ENCODE data around the gene JTB.

The JTB gene

GRCh38 chr1:153946622-153947241 is 30.7 kb downstream of the JTB start, which contains the start of gene DENND4B:
DENND4B (minus strand) TSS chr1:153946718; CDS start chr1:153944374, 2,344 bp downstream.
- Histone ChIP-seq H3K4ac (ENCODE audit: low read depth, low read length) (peak within 1 kb of the TSS; percentile 25), H4K91ac (ENCODE audit: low read depth, low read length) (peak within 1 kb of the TSS; percentile 89), H4K8ac (ENCODE audit: low read depth, low read length) (peak within 1 kb of the TSS; percentile 83), H2AK5ac (ENCODE audit: low read length) (peak within 1 kb of the TSS; percentile 8), H3K9ac (ENCODE audit: low read length) (peak within 1 kb of the TSS; percentile 72), H3K27me3 (ENCODE audit: insufficient read depth, low read length) (no peaks in the 10 kb centered on the region), H4K12ac (ENCODE audit: low read depth, low read length) (peak within 1 kb of the TSS; percentile 9), H3K36me3 (ENCODE audit: control insufficient read depth in 1 of 2, insufficient read depth in 2 of 2, low read length in 2 of 2) (peaks cover 40 to 53% of the 10 kb centered on the region in 2 experiments), H3K14ac (ENCODE audit: low read length) (peak within 1 kb of the TSS; percentile 31), H2BK120ac (ENCODE audit: insufficient read depth, low read length, poor library complexity) (peak within 1 kb of the TSS; percentile 74), H3K27ac (ENCODE audit: low read depth, low read length) (peak within 1 kb of the TSS; percentile 57), H3K79me1 (ENCODE audit: low read length) (peaks cover 9% of the 10 kb centered on the region), H3K4me1 (ENCODE audit: control insufficient read depth in 1 of 2, insufficient read depth in 2 of 2, low read length in 2 of 2) (peaks cover 4 to 9% of the 10 kb centered on the region in 2 experiments), H3K4me3 (ENCODE audit: low read depth, low read length) (peak within 1 kb of the TSS; percentile 90), H3K79me2 (ENCODE audit: control insufficient read depth, insufficient read depth, low read length, poor library complexity) (peaks cover 10% of the 10 kb centered on the region), H3K9me3 (ENCODE audit: insufficient read depth, low read depth, low read length) (peaks cover 1% of the 10 kb centered on the region), H2BK12ac (ENCODE audit: low read length) (no peak within 1 kb of the TSS), H3K23ac (ENCODE audit: low read length) (no peak within 1 kb of the TSS), H2AFZ (ENCODE audit: insufficient read depth, low read length, poor library complexity) (peak within 1 kb of the TSS; percentile 89), H3K18ac (ENCODE audit: low read length) (peak within 1 kb of the TSS; percentile 97), H2BK5ac (ENCODE audit: low read depth, low read length, poor library complexity) (peak within 1 kb of the TSS; percentile 68), H3K4me2 (ENCODE audit: low read length) (peak within 1 kb of the TSS; percentile 91)
- no CpG with 5 or more reads among the region's 28 CpGs for WGBS (ENCODE audit: extremely low coverage, insufficient coverage, insufficient read length)
- DNase-seq = peak; percentile 87 to 91

- peak overlapping the region; percentile 74 for H2BK120ac ChIP-seq (ENCODE audit: insufficient read depth, low read length, poor library complexity)
- peaks cover 4 to 9% of the 10 kb centered on the region in 2 experiments for H3K4me1 ChIP-seq (ENCODE audit: control insufficient read depth in 1 of 2, insufficient read depth in 2 of 2, low read length in 2 of 2)
- H2AFZ ChIP-seq (ENCODE audit: insufficient read depth, low read length, poor library complexity) = peak overlapping the region; percentile 89
- H3K4me3 ChIP-seq (ENCODE audit: low read depth, low read length) = peak overlapping the region; percentile 90
- peak overlapping the region; percentile 68 for H2BK5ac ChIP-seq (ENCODE audit: low read depth, low read length, poor library complexity)
- peak overlapping the region; percentile 8 for H2AK5ac ChIP-seq (ENCODE audit: low read length)
- no peaks in the 10 kb centered on the region for H3K27me3 ChIP-seq (ENCODE audit: insufficient read depth, low read length)
- H3K27ac ChIP-seq (ENCODE audit: low read depth, low read length) = peak overlapping the region; percentile 57
- peak overlapping the region; percentile 9 for H4K12ac ChIP-seq (ENCODE audit: low read depth, low read length)
- H4K8ac ChIP-seq (ENCODE audit: low read depth, low read length) = peak overlapping the region; percentile 83
- H3K36me3 ChIP-seq (ENCODE audit: control insufficient read depth in 1 of 2, insufficient read depth in 2 of 2, low read length in 2 of 2) = peaks cover 39 to 51% of the 10 kb centered on the region in 2 experiments
- H3K14ac ChIP-seq (ENCODE audit: low read length) = peak overlapping the region; percentile 31
- H3K23ac ChIP-seq (ENCODE audit: low read length) = no peak overlapping the region
- H4K91ac ChIP-seq (ENCODE audit: low read depth, low read length) = peak overlapping the region; percentile 89
- peak; percentile 53 to 70 for DNase-seq
- peaks cover 10% of the 10 kb centered on the region for H3K79me2 ChIP-seq (ENCODE audit: control insufficient read depth, insufficient read depth, low read length, poor library complexity)
- H3K79me1 ChIP-seq (ENCODE audit: low read length) = peaks cover 9% of the 10 kb centered on the region
- H3K18ac ChIP-seq (ENCODE audit: low read length) = peak overlapping the region; percentile 97
- peak overlapping the region; percentile 91 for H3K4me2 ChIP-seq (ENCODE audit: low read length)
- H3K9me3 ChIP-seq (ENCODE audit: insufficient read depth, low read depth, low read length) = peaks cover 1% of the 10 kb centered on the region
- peak overlapping the region; percentile 25 for H3K4ac ChIP-seq (ENCODE audit: low read depth, low read length)
- WGBS (ENCODE audit: extremely low coverage, insufficient coverage, insufficient read length) = no CpG with 5 or more reads among the region's 95 CpGs
- H3K9ac ChIP-seq (ENCODE audit: low read length) = peak overlapping the region; percentile 72
- H2BK12ac ChIP-seq (ENCODE audit: low read length) = no peak overlapping the region
Observed at GRCh38 chr1:153945795-153946621, 31.5 kb downstream of the JTB start.

GRCh38 chr1:153945131-153945794 is 32.2 kb downstream of the JTB start:
- H3K23ac ChIP-seq (ENCODE audit: low read length) = no peak overlapping the region
- no peak overlapping the region for H2BK120ac ChIP-seq (ENCODE audit: insufficient read depth, low read length, poor library complexity)
- peak overlapping the region; percentile 83 for H4K8ac ChIP-seq (ENCODE audit: low read depth, low read length)
- H3K36me3 ChIP-seq (ENCODE audit: control insufficient read depth in 1 of 2, insufficient read depth in 2 of 2, low read length in 2 of 2) = peaks cover 45 to 56% of the 10 kb centered on the region in 2 experiments
- H2BK12ac ChIP-seq (ENCODE audit: low read length) = no peak overlapping the region
- no peak overlapping the region for H2BK5ac ChIP-seq (ENCODE audit: low read depth, low read length, poor library complexity)
- peaks cover 1% of the 10 kb centered on the region for H3K9me3 ChIP-seq (ENCODE audit: insufficient read depth, low read depth, low read length)
- H3K4ac ChIP-seq (ENCODE audit: low read depth, low read length) = peak overlapping the region; percentile 27
- H3K27ac ChIP-seq (ENCODE audit: low read depth, low read length) = peak overlapping the region; percentile 57
- peak overlapping the region; percentile 8 for H2AK5ac ChIP-seq (ENCODE audit: low read length)
- H3K4me3 ChIP-seq (ENCODE audit: low read depth, low read length) = peak overlapping the region; percentile 90
- peaks cover 4 to 9% of the 10 kb centered on the region in 2 experiments for H3K4me1 ChIP-seq (ENCODE audit: control insufficient read depth in 1 of 2, insufficient read depth in 2 of 2, low read length in 2 of 2)
- peak overlapping the region; percentile 89 for H2AFZ ChIP-seq (ENCODE audit: insufficient read depth, low read length, poor library complexity)
- WGBS (ENCODE audit: extremely low coverage, insufficient coverage, insufficient read length) = no CpG with 5 or more reads among the region's 12 CpGs
- peak overlapping the region; percentile 31 for H3K14ac ChIP-seq (ENCODE audit: low read length)
- peak overlapping the region; percentile 89 for H4K91ac ChIP-seq (ENCODE audit: low read depth, low read length)
- peak overlapping the region; percentile 9 for H4K12ac ChIP-seq (ENCODE audit: low read depth, low read length)
- H3K9ac ChIP-seq (ENCODE audit: low read length) = peak overlapping the region; percentile 72
- peak overlapping the region; percentile 91 for H3K4me2 ChIP-seq (ENCODE audit: low read length)
- no peaks in the 10 kb centered on the region for H3K27me3 ChIP-seq (ENCODE audit: insufficient read depth, low read length)
- H3K18ac ChIP-seq (ENCODE audit: low read length) = peak overlapping the region; percentile 13
- DNase-seq = peak in 1 of 2 donors; percentile 30
- H3K79me1 ChIP-seq (ENCODE audit: low read length) = peaks cover 9% of the 10 kb centered on the region
- H3K79me2 ChIP-seq (ENCODE audit: control insufficient read depth, insufficient read depth, low read length, poor library complexity) = peaks cover 10% of the 10 kb centered on the region

- Histone ChIP-seq H4K91ac (ENCODE audit: low read depth, low read length) (no peak overlapping the region), H3K4me2 (ENCODE audit: low read length) (no peak overlapping the region), H4K12ac (ENCODE audit: low read depth, low read length) (no peak overlapping the region), H3K79me2 (ENCODE audit: control insufficient read depth, insufficient read depth, low read length, poor library complexity) (peaks cover 10% of the 10 kb centered on the region), H3K4me3 (ENCODE audit: low read depth, low read length) (no peak overlapping the region), H3K27me3 (ENCODE audit: insufficient read depth, low read length) (no peaks in the 10 kb centered on the region), H3K9me3 (ENCODE audit: insufficient read depth, low read depth, low read length) (peaks cover 1% of the 10 kb centered on the region), H3K9ac (ENCODE audit: low read length) (no peak overlapping the region), H2BK5ac (ENCODE audit: low read depth, low read length, poor library complexity) (no peak overlapping the region), H3K4ac (ENCODE audit: low read depth, low read length) (no peak overlapping the region), H2BK120ac (ENCODE audit: insufficient read depth, low read length, poor library complexity) (no peak overlapping the region), H4K8ac (ENCODE audit: low read depth, low read length) (no peak overlapping the region), H3K14ac (ENCODE audit: low read length) (no peak overlapping the region), H3K79me1 (ENCODE audit: low read length) (peaks cover 9% of the 10 kb centered on the region), H2BK12ac (ENCODE audit: low read length) (no peak overlapping the region), H2AFZ (ENCODE audit: insufficient read depth, low read length, poor library complexity) (no peak overlapping the region), H3K36me3 (ENCODE audit: control insufficient read depth in 1 of 2, insufficient read depth in 2 of 2, low read length in 2 of 2) (peaks cover 49 to 57% of the 10 kb centered on the region in 2 experiments), H2AK5ac (ENCODE audit: low read length) (peak overlapping the region; percentile 1), H3K4me1 (ENCODE audit: control insufficient read depth in 1 of 2, insufficient read depth in 2 of 2, low read length in 2 of 2) (peaks cover 4 to 9% of the 10 kb centered on the region in 2 experiments), H3K23ac (ENCODE audit: low read length) (no peak overlapping the region), H3K18ac (ENCODE audit: low read length) (no peak overlapping the region), H3K27ac (ENCODE audit: low read depth, low read length) (no peak overlapping the region)
- DNase-seq = no peak
- WGBS (ENCODE audit: extremely low coverage, insufficient coverage, insufficient read length) = no CpG with 5 or more reads among the region's 3 CpGs
Observed at GRCh38 chr1:153944827-153945117, 32.7 kb downstream of the JTB start.

Measured in trophoblast cell (in vitro differentiated cells and primary cell).